Measurements from ENCODE around the gene LIX1L. TPM values are rescaled to one million over a fixed set of nuclear protein-coding genes. Genes with fewer than 3 reads are reported as not detected.

Gene LIX1L
- total RNA-seq, 1 experiment from 2014 or later: 12.4 TPM

- CTCF ChIA-PET: no interaction called here
- intact Hi-C loops (cut with micrococcal nuclease): loop anchor here (10.0 kb wide), 1 partner anchor 57 kb away; no protein-coding TSS in a partner anchor
- Histone ChIP-seq H3K27me3 (ENCODE audit: insufficient read depth, low read length) (no peaks in the 10 kb centered on the region), H3K4me1 (ENCODE audit: control insufficient read depth in 1 of 2, insufficient read depth in 2 of 2, low read length in 2 of 2) (peaks cover 0 to 3% of the 10 kb centered on the region in 2 experiments; a peak in 1 of 4 replicates), H3K9ac (ENCODE audit: low read length) (no peak overlapping the region), H3K9me2 (ENCODE audit: insufficient read depth) (no peaks in the 10 kb centered on the region), H4K20me1 (ENCODE audit: insufficient read depth) (no peaks in the 10 kb centered on the region), H3K27ac (ENCODE audit: low read depth, low read length) (no peak overlapping the region), H3K4me3 (replicated peaks in 1 of 2; ENCODE audit: low read depth in 1 of 2, low read length in 2 of 2) (no peak overlapping the region), H3K79me2 (ENCODE audit: insufficient read depth, low read length) (no peaks in the 10 kb centered on the region), H3K9me3 (ENCODE audit: control insufficient read depth in 1 of 2, insufficient read depth in 1 of 2, low read depth in 1 of 2, low read length in 2 of 2) (no peaks in the 10 kb centered on the region), H3K4me2 (ENCODE audit: low read length) (no peak overlapping the region), H2AFZ (ENCODE audit: low read depth, low read length, poor library complexity, severe bottlenecking) (no peak overlapping the region), H3K36me3 (ENCODE audit: control insufficient read depth in 1 of 2, insufficient read depth in 2 of 2, low read length in 2 of 2) (no peaks in the 10 kb centered on the region)
- RAD21 ChIA-PET (ENCODE audit: low non-redundant PET in 1 of 2, low total read pairs in 2 of 2, uncharacterized antibody in 2 of 2, unreplicated experiment in 2 of 2): no interaction called here
- no peak for ATAC-seq
- no peak for DNase-seq (ENCODE audit: low read depth, low spot score)
- BruUV-seq (replicated peaks): no TSS peak
- POLR2A ChIA-PET: interaction anchor here (1.1 kb wide), 1 partner anchor 11 kb away, joined by 3 read pairs; the partner anchor contains the start of gene LIX1L
- TF ChIP-seq ZFX (IDR thresholded peaks at IDR 0.05): no peak
- no peak for TF ChIP-seq CEBPB (IDR thresholded peaks at IDR 0.05; ENCODE audit: low read depth)
- TF ChIP-seq ELF1 (IDR thresholded peaks at IDR 0.05; ENCODE audit: borderline replicate concordance, low read depth): no peak
- TF ChIP-seq REST (IDR thresholded peaks at IDR 0.05; ENCODE audit: low read depth): no peak
- TF ChIP-seq TCF7L2 (IDR thresholded peaks at IDR 0.05; ENCODE audit: borderline replicate concordance, extremely low read depth, insufficient read depth, insufficient read length): no peak
- no peak for TF ChIP-seq CTCF (IDR thresholded peaks at IDR 0.05 in 2 of 3, conservative IDR thresholded peaks at IDR 0.05 in 1 of 3; ENCODE audit: borderline replicate concordance in 1 of 3, insufficient read depth in 1 of 3, low read depth in 2 of 3, low read length in 2 of 3)
- TF ChIP-seq YY1 (IDR thresholded peaks at IDR 0.05; ENCODE audit: extremely low read depth, insufficient replicate concordance, low read depth, low read length): no peak
- TF ChIP-seq ZNF274 (IDR thresholded peaks at IDR 0.05; ENCODE audit: low read depth, low read length): no peak
- TF ChIP-seq JUND (IDR thresholded peaks at IDR 0.05): no peak
- no peak for TF ChIP-seq EGR1 (IDR thresholded peaks at IDR 0.05; ENCODE audit: low read depth)
- no peak for TF ChIP-seq ATF3 (IDR thresholded peaks at IDR 0.05)
- no peak for TF ChIP-seq MAX (IDR thresholded peaks at IDR 0.05)
- no peak for TF ChIP-seq CBX3 (IDR thresholded peaks at IDR 0.05; ENCODE audit: low read depth)
- no peak for TF ChIP-seq SP1 (IDR thresholded peaks at IDR 0.05; ENCODE audit: low read depth)
- no peak for TF ChIP-seq SIN3A (IDR thresholded peaks at IDR 0.05; ENCODE audit: low read depth)
These were observed 10.3 kb downstream of the LIX1L start for GRCh38 chr1:145947551-145947950.

Data from HCT116 (cell line).